Fibroblast of skin of right quadriceps (primary cell): Measurements from ENCODE around the gene DPP6.

Experiments used
- DNase-seq: peaks from one replicate; pipeline ENCODE4 v3.0.0-alpha.2; 2013

The DPP6 gene

GRCh38 chr7:154852205-154852604 is 800.0 kb downstream of the DPP6 start:
- DNase-seq, result no peak

GRCh38 chr7:154853063-154853726 is 801.0 kb downstream of the DPP6 start:
- DNase-seq, result no peak

- DNase-seq, result no peak
Measured at GRCh38 chr7:154853727-154854095, 801.5 kb downstream of the DPP6 start.

- no peak for DNase-seq
Measured at GRCh38 chr7:154854836-154855235, 802.6 kb downstream of the DPP6 start.

- no peak for DNase-seq
Measured at GRCh38 chr7:154855366-154855765, 803.2 kb downstream of the DPP6 start.

- no peak for DNase-seq
Measured at GRCh38 chr7:154856733-154857132, 804.5 kb downstream of the DPP6 start.

- no peak for DNase-seq
Measured at GRCh38 chr7:154857240-154857639, 805.0 kb downstream of the DPP6 start.

- DNase-seq, result no peak
Measured at GRCh38 chr7:154857728-154858681, 805.8 kb downstream of the DPP6 start.

GRCh38 chr7:154858836-154859537 is 806.8 kb downstream of the DPP6 start:
- no peak for DNase-seq

GRCh38 chr7:154859747-154860620 is 807.8 kb downstream of the DPP6 start:
- no peak for DNase-seq

- DNase-seq, result no peak
Measured at GRCh38 chr7:154860621-154861375, 808.6 kb downstream of the DPP6 start.

GRCh38 chr7:154861589-154861988 is 809.4 kb downstream of the DPP6 start:
- no peak for DNase-seq

- no peak for DNase-seq
Measured at GRCh38 chr7:154862153-154862791, 810.1 kb downstream of the DPP6 start.

GRCh38 chr7:154863766-154864522 is 811.7 kb downstream of the DPP6 start:
- no peak for DNase-seq

- no peak for DNase-seq
Measured at GRCh38 chr7:154864523-154864891, 812.3 kb downstream of the DPP6 start.

GRCh38 chr7:154865984-154866685 is 813.9 kb downstream of the DPP6 start:
- no peak for DNase-seq

GRCh38 chr7:154867068-154867467 is 814.9 kb downstream of the DPP6 start:
- no peak for DNase-seq

GRCh38 chr7:154868921-154869320 is 816.7 kb downstream of the DPP6 start:
- no peak for DNase-seq

- no peak for DNase-seq
Measured at GRCh38 chr7:154869436-154869835, 817.2 kb downstream of the DPP6 start.

GRCh38 chr7:154871507-154871906 is 819.3 kb downstream of the DPP6 start:
- DNase-seq, result no peak
